Measurements from ENCODE around the gene KRT75. TPM values are rescaled to one million over a fixed set of nuclear protein-coding genes. Genes with fewer than 3 reads are reported as not detected.

Gene KRT75
- total RNA-seq, 1 donor: not detected

DNA sequence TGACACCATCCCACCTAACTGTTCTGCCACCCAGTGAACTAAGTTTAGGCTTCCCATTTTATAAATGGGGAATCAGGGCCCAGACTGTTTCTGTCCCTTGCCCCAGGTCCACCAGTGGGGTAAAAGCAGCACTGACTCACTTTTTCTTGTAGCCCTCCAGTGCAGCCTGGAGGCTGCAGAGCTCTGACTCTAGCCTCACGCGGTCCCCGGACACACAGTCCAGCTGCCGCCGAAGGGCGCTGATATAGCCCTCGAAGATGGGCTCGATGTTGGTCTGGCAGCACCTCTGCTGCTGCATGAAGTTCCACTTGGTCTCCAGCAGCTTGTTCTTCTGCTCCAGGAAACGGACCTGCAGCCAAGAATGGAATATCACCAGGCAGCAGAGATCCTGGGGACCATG is 30.6 kb downstream of the KRT75 start:
- no peak for DNase-seq (ENCODE audit: low read depth)
- no peak overlapping the region for H3K4me3 ChIP-seq (ENCODE audit: low read depth, low read length)
- TF ChIP-seq, protein P1, sequence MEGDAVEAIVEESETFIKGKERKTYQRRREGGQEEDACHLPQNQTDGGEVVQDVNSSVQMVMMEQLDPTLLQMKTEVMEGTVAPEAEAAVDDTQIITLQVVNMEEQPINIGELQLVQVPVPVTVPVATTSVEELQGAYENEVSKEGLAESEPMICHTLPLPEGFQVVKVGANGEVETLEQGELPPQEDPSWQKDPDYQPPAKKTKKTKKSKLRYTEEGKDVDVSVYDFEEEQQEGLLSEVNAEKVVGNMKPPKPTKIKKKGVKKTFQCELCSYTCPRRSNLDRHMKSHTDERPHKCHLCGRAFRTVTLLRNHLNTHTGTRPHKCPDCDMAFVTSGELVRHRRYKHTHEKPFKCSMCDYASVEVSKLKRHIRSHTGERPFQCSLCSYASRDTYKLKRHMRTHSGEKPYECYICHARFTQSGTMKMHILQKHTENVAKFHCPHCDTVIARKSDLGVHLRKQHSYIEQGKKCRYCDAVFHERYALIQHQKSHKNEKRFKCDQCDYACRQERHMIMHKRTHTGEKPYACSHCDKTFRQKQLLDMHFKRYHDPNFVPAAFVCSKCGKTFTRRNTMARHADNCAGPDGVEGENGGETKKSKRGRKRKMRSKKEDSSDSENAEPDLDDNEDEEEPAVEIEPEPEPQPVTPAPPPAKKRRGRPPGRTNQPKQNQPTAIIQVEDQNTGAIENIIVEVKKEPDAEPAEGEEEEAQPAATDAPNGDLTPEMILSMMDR (IDR thresholded peaks at IDR 0.05; ENCODE audit: insufficient read depth, low read length): no peak

DNA sequence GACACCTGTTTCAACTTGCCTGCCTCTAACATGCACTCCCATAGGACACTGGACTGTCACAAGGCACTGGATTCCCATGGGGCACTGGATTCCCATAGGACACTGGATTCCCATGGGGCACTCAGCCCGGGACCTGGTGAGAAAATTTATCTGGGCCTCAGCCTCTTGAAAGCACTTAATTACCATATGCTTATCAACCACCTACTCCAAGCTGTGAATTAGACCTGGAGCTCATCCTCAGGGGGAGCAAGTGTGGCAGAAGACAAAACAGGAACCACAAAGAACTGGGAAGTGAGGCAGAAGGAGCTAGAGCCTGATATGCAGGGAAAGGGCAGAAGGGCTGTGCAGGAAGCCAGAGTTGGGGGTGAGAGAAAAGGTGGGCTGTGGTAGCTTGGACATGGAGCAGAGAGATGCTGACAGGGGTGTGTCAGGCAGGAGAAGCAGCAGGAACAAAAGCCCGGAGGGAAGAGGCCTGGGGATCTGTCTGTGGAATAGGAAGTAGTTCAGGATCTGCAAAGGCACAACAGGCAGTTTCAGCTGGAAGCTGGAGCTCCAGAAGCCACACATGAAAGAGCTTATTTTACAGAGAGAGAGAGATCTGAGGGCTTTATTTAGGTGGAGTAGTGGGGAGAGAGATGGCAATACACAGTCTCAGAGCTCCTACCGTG is 31.2 kb downstream of the KRT75 start:
- TF ChIP-seq, protein P1 (IDR thresholded peaks at IDR 0.05; ENCODE audit: insufficient read depth, low read length): no peak
- no peak overlapping the region for H3K4me3 ChIP-seq (ENCODE audit: low read depth, low read length)
- DNase-seq (ENCODE audit: low read depth): no peak

DNA sequence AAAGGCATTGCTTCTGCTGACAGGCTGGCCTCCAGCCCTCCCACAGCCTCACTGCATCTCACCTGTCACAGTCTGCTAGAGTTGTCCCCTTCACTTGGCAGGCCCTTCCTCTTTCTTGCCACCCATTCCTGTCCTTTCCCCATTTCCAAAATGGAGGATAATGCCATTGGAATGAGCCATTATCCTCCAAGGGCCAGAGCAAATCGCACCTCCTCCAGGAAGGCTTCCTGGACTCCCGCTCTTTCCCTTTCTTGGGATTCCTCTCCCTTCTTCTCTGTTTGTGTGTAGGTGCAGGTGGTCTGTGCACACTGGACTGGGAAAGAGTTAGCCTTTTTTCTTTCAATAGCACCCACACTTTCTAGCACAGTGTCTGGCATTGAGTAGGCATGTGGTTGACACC is 31.8 kb downstream of the KRT75 start:
- TF ChIP-seq, protein P1 (IDR thresholded peaks at IDR 0.05; ENCODE audit: insufficient read depth, low read length): no peak
- no peak overlapping the region for H3K4me3 ChIP-seq (ENCODE audit: low read depth, low read length)
- no peak for DNase-seq (ENCODE audit: low read depth)

DNA sequence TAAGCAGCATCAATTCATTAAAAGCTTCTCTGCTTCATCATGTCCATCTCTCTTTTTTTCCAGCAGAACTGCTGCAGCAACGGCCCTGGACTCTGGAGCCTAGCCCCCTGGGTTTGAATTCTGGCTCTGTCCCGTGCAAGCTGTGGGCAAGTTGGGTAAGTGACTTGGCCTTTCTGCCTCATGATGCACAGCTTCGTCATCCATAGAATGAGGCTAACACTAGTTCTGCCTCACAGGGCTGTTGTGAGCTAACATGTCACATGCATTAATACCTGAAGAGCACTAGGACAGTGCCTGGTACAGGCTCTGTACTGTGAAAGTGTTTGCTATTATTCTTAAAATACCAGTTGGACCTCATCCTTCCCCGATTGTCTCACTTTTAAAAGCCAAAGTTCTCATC is 32.2 kb downstream of the KRT75 start:
- no peak for DNase-seq (ENCODE audit: low read depth)
- TF ChIP-seq, protein P1 (IDR thresholded peaks at IDR 0.05; ENCODE audit: insufficient read depth, low read length): no peak

DNA sequence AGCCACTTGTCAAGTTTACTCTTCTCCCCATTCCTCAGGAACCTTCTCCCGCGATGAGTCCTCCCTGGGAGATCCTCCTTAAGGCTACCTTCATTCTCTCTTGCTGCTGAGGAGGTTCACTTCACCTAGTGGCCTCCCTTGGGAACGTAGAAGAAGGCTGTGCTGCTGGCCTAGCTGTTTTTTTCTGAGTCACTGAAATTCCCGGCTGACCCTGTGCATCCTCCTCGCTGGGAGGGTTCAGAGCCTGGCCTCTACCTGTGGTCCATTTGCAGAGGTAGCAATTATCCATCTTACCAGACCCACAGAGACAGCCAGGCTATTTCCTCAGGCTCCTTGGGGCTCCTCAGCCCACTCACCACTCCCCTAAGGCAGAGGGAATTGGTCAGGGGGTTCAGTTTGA is 32.6 kb downstream of the KRT75 start:
- H3K4me3 ChIP-seq (ENCODE audit: low read depth, low read length): no peak overlapping the region
- TF ChIP-seq, protein P1 (IDR thresholded peaks at IDR 0.05; ENCODE audit: insufficient read depth, low read length): no peak
- no peak for DNase-seq (ENCODE audit: low read depth)

More for the DNA sequence above, 32.2 kb downstream of the KRT75 start:
- no peak overlapping the region for H3K4me3 ChIP-seq (ENCODE audit: low read depth, low read length)

DNA sequence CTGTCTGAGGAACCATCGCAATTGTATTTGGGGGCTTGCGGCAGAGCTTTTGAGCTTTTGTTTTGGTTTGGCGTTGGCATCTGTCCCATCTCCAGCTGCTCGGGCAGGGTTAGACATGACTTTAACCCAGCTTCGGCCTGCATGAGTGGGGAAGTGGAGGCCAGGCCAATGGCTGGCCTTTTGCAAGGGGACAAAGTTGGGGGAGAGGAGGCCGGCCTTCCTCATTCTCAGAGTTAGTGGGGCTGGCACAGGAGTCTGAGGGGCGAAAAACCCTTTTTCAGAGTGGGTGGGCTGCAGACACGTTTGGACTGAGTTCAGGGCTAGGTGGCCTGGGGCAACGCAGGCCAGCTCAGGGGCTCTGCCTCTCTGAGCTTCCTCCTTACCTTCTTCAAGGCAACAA is 33.3 kb downstream of the KRT75 start:
- TF ChIP-seq, protein P1 (IDR thresholded peaks at IDR 0.05; ENCODE audit: insufficient read depth, low read length): no peak
- no peak for DNase-seq (ENCODE audit: low read depth)
- H3K4me3 ChIP-seq (ENCODE audit: low read depth, low read length): no peak overlapping the region

DNA sequence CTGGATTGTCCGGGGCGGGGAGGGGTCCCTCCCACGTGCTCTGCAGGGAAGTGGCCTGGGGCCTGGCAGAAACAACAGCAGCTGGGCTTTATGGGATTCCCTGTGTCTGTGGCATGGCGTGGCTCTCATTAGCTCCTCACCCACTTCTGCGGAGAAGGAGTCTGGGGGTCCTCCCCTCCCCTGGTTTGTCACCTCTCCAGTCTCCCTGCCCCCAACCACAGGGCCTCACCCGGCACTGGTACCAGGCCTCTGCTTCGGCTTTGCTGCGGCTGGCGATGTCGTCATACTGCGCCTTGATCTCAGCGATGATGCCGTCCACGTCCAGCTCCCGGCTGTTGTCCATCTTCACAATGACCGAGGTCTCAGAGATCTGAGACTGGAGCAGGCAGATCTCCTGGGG is 34.4 kb downstream of the KRT75 start:
- H3K4me3 ChIP-seq (ENCODE audit: low read depth, low read length): no peak overlapping the region
- no peak for DNase-seq (ENCODE audit: low read depth)
- TF ChIP-seq, protein P1 (IDR thresholded peaks at IDR 0.05; ENCODE audit: insufficient read depth, low read length): no peak
